Stimulated activated CD8-positive, alpha-beta memory T cell treated with anti-CD3 and anti-CD28 coated beads, Interleukin-12 subunit alpha, Interleukin-12 subunit beta, amount 100 ng/mL, for 4 hours (primary cell): Measurements from ENCODE around the gene KRT6C.
"Not testable (repeated sequence)": the region's sequence is repeated elsewhere in the genome, so short reads cannot be mapped to it uniquely, and the experiment has no call there.

ENCODE experiments used
- DNase-seq: peaks from one replicate; pipeline ENCODE4 v3.0.0-alpha.2; 2020; ENCODE audit warnings: low read depth

KRT6C gene

GRCh38 chr12:52455821-52456220 lies 17.8 kb downstream of the KRT6C start:
- no peak for DNase-seq

- DNase-seq, result no peak
Measured at GRCh38 chr12:52454411-52455201, 19.0 kb downstream of the KRT6C start.

- DNase-seq, result no peak
Measured at GRCh38 chr12:52452101-52452500, 21.5 kb downstream of the KRT6C start, which contains the start of gene KRT6B. Gene KRT6B (minus strand): TSS chr12:52452146. CDS start chr12:52452078, 68 bp downstream.

GRCh38 chr12:52448228-52448627 lies 25.4 kb downstream of the KRT6C start:
- no peak for DNase-seq

- DNase-seq, result not testable (repeated sequence)
Measured at GRCh38 chr12:52447196-52447595, 26.4 kb downstream of the KRT6C start.

- no peak for DNase-seq
Measured at GRCh38 chr12:52446367-52447045, 27.1 kb downstream of the KRT6C start.

GRCh38 chr12:52445876-52446275 lies 27.7 kb downstream of the KRT6C start:
- no peak for DNase-seq

GRCh38 chr12:52444647-52445595 lies 28.7 kb downstream of the KRT6C start:
- no peak for DNase-seq

- no peak for DNase-seq
Measured at GRCh38 chr12:52443966-52444365, 29.6 kb downstream of the KRT6C start.

- DNase-seq, result no peak
Measured at GRCh38 chr12:52442600-52443061, 31.0 kb downstream of the KRT6C start.

- no peak for DNase-seq
Measured at GRCh38 chr12:52441320-52441911, 32.2 kb downstream of the KRT6C start.

GRCh38 chr12:52440821-52441319 lies 32.7 kb downstream of the KRT6C start:
- DNase-seq, result no peak

- DNase-seq, result no peak
Measured at GRCh38 chr12:52439845-52440244, 33.8 kb downstream of the KRT6C start.

GRCh38 chr12:52439420-52439819 lies 34.2 kb downstream of the KRT6C start:
- no peak for DNase-seq

- DNase-seq, result no peak
Measured at GRCh38 chr12:52438305-52439301, 35.0 kb downstream of the KRT6C start.

- DNase-seq, result no peak
Measured at GRCh38 chr12:52437508-52437907, 36.1 kb downstream of the KRT6C start.

- DNase-seq, result no peak
Measured at GRCh38 chr12:52436828-52437474, 36.7 kb downstream of the KRT6C start.

GRCh38 chr12:52436000-52436827 lies 37.4 kb downstream of the KRT6C start:
- no peak for DNase-seq

- DNase-seq, result no peak
Measured at GRCh38 chr12:52435659-52435999, 38.0 kb downstream of the KRT6C start.
